Measurements from ENCODE around the gene SH3GL2.

SH3GL2 gene

GRCh38 chr9:17669206-17669605 is 90.3 kb downstream of the SH3GL2 start:
- no peak for DNase-seq

GRCh38 chr9:17682684-17683083 is 103.8 kb downstream of the SH3GL2 start:
- DNase-seq, result no peak

- no peak for DNase-seq
Measured at GRCh38 chr9:17688834-17689233, 110.0 kb downstream of the SH3GL2 start.

- DNase-seq, result no peak
Measured at GRCh38 chr9:17694336-17694735, 115.5 kb downstream of the SH3GL2 start.

- no peak for DNase-seq
Measured at GRCh38 chr9:17695482-17695881, 116.6 kb downstream of the SH3GL2 start.

- DNase-seq, result no peak
Measured at GRCh38 chr9:17699615-17700330, 120.9 kb downstream of the SH3GL2 start.

GRCh38 chr9:17706347-17706746 is 127.5 kb downstream of the SH3GL2 start:
- no peak for DNase-seq

GRCh38 chr9:17719053-17719452 is 140.2 kb downstream of the SH3GL2 start:
- DNase-seq, result no peak

GRCh38 chr9:17721954-17722353 is 143.1 kb downstream of the SH3GL2 start:
- DNase-seq, result no peak

GRCh38 chr9:17723656-17724055 is 144.8 kb downstream of the SH3GL2 start:
- no peak for DNase-seq

GRCh38 chr9:17725399-17726010 is 146.6 kb downstream of the SH3GL2 start:
- no peak for DNase-seq

GRCh38 chr9:17726298-17726697 is 147.4 kb downstream of the SH3GL2 start:
- no peak for DNase-seq

- no peak for DNase-seq
Measured at GRCh38 chr9:17730899-17731298, 152.0 kb downstream of the SH3GL2 start.

- DNase-seq, result no peak
Measured at GRCh38 chr9:17731308-17731707, 152.4 kb downstream of the SH3GL2 start.

- DNase-seq, result no peak
Measured at GRCh38 chr9:17734674-17735073, 155.8 kb downstream of the SH3GL2 start.

GRCh38 chr9:17735859-17736258 is 157.0 kb downstream of the SH3GL2 start:
- no peak for DNase-seq

- no peak for DNase-seq
Measured at GRCh38 chr9:17739022-17739421, 160.2 kb downstream of the SH3GL2 start.

- DNase-seq, result no peak
Measured at GRCh38 chr9:17739736-17740135, 160.9 kb downstream of the SH3GL2 start.

- no peak for DNase-seq
Measured at GRCh38 chr9:17742067-17742466, 163.2 kb downstream of the SH3GL2 start.

- no peak for DNase-seq
Measured at GRCh38 chr9:17744786-17745185, 165.9 kb downstream of the SH3GL2 start.

- DNase-seq, result no peak
Measured at GRCh38 chr9:17750269-17750668, 171.4 kb downstream of the SH3GL2 start.

- no peak for DNase-seq
Measured at GRCh38 chr9:17751486-17751885, 172.6 kb downstream of the SH3GL2 start.

- no peak for DNase-seq
Measured at GRCh38 chr9:17752021-17752420, 173.2 kb downstream of the SH3GL2 start.

- DNase-seq, result no peak
Measured at GRCh38 chr9:17757816-17758215, 178.9 kb downstream of the SH3GL2 start.

- no peak for DNase-seq
Measured at GRCh38 chr9:17760250-17760649, 181.4 kb downstream of the SH3GL2 start.
